SU-DHL-6 (cell line): ENCODE measurements around the gene MUC6.

Experiments used
- EZH2phosphoT487 ChIP-seq: fragments of 200-600 bp; sonication (generic), shearing (Covaris generic); conservative IDR thresholded peaks from 2 replicates; pipeline ENCODE4 v1.6.1; 2018; ENCODE audit warnings: mild to moderate bottlenecking, antibody characterized with exemption, low read length, moderate library complexity, mixed read lengths
- TF ChIP-seq, protein P1 (sequence below): fragments of 200-600 bp; sonication (generic); IDR thresholded peaks from one replicate; pipeline ENCODE4 v1.5.1; 2017; ENCODE audit warnings: antibody characterized with exemption, mild to moderate bottlenecking, low read length, moderate library complexity; ENCODE audit not compliant: insufficient read depth, poor library complexity, severe bottlenecking

DNA sequence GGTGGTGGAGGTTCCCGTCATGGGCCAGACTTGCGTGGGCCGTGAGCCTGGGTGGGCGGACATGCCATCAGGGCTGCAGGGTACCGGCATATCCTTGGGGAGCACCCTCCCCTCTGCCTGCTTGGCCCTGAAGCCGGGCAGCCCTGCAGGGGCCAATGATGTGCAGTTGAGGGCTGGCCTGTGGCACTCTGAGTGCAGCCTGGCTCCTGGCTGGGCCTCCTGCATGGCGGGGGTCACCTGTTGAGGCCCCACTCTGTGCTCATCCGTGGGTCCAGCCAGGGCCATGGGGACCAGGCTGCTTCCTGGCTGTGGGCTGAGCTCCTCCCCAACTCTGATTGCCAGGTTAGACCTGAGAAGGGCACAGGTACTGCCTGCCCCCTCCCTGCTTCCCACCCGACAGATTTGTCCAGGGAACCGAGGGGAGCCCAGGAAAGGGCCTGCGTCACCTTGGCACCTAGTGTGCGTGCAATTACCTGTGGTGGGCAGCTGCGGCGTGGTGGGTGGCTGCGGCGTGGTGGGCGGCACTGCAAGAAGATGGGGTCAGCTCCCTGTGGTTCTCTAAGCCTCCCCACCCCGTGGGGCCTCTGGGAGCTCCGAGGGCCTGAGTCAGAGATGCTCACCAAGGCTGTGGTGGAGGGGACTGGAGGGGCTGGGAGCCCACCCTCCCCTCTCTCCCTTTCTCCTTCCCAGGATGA lies 16.2 kb downstream of the MUC6 start:
- TF ChIP-seq, protein P1, sequence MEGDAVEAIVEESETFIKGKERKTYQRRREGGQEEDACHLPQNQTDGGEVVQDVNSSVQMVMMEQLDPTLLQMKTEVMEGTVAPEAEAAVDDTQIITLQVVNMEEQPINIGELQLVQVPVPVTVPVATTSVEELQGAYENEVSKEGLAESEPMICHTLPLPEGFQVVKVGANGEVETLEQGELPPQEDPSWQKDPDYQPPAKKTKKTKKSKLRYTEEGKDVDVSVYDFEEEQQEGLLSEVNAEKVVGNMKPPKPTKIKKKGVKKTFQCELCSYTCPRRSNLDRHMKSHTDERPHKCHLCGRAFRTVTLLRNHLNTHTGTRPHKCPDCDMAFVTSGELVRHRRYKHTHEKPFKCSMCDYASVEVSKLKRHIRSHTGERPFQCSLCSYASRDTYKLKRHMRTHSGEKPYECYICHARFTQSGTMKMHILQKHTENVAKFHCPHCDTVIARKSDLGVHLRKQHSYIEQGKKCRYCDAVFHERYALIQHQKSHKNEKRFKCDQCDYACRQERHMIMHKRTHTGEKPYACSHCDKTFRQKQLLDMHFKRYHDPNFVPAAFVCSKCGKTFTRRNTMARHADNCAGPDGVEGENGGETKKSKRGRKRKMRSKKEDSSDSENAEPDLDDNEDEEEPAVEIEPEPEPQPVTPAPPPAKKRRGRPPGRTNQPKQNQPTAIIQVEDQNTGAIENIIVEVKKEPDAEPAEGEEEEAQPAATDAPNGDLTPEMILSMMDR, result no peak
- no peak for TF ChIP-seq EZH2phosphoT487
